AG09319 (cell line): ENCODE data around the gene CDC20B.

ENCODE experiments used
- DNase-seq: peaks from one replicate; pipeline ENCODE4 v3.0.0-alpha.2; 2010; ENCODE audit warnings: low read depth; ENCODE audit errors: extremely low read depth
- TF ChIP-seq, protein P1 (sequence below): IDR thresholded peaks from 2 replicates; pipeline ENCODE4 v1.5.1; 2011; ENCODE audit warnings: low read depth, mild to moderate bottlenecking, inconsistent platforms, low read length, moderate library complexity

The CDC20B gene

DNA sequence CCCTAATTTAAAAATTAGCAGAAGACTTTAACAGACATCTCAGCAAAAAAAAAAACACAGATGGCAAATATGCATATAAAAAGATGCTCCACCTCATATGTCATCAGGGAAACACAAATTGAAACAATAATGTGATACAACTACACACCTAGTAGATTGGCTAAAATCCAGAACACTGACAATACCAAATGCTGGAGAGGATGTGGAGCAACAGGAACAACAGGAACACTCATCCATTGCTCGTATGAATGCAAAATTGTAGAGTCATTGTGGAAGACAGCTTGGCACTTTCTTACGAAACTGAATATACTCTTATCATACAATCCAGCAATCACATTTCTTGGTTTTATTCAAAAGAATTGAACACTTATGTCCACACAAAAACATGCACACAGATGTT lies 32.0 kb upstream of the CDC20B start:
- TF ChIP-seq, protein P1, sequence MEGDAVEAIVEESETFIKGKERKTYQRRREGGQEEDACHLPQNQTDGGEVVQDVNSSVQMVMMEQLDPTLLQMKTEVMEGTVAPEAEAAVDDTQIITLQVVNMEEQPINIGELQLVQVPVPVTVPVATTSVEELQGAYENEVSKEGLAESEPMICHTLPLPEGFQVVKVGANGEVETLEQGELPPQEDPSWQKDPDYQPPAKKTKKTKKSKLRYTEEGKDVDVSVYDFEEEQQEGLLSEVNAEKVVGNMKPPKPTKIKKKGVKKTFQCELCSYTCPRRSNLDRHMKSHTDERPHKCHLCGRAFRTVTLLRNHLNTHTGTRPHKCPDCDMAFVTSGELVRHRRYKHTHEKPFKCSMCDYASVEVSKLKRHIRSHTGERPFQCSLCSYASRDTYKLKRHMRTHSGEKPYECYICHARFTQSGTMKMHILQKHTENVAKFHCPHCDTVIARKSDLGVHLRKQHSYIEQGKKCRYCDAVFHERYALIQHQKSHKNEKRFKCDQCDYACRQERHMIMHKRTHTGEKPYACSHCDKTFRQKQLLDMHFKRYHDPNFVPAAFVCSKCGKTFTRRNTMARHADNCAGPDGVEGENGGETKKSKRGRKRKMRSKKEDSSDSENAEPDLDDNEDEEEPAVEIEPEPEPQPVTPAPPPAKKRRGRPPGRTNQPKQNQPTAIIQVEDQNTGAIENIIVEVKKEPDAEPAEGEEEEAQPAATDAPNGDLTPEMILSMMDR: no peak

DNA sequence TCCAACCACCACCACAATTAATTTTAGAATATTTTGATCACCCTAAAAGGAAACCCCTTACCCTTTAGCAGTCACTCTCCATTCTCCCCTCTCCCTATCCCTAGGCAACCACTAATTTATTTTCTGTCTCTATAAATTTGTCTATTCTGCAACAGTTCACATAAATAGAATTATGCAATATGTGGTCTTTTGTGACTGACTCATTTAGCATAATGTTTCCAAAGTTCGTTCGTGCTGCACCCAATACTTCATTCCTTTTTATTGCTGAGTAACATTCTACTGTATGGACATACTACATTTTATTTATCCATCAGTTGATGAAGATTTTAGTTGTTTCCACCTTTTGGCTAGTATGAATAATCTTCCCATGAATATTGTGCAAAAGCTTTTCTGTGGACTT lies 18.2 kb upstream of the CDC20B start:
- TF ChIP-seq, protein P1: no peak
- DNase-seq: no peak

More for the DNA sequence above, 32.0 kb upstream of the CDC20B start:
- DNase-seq: no peak

DNA sequence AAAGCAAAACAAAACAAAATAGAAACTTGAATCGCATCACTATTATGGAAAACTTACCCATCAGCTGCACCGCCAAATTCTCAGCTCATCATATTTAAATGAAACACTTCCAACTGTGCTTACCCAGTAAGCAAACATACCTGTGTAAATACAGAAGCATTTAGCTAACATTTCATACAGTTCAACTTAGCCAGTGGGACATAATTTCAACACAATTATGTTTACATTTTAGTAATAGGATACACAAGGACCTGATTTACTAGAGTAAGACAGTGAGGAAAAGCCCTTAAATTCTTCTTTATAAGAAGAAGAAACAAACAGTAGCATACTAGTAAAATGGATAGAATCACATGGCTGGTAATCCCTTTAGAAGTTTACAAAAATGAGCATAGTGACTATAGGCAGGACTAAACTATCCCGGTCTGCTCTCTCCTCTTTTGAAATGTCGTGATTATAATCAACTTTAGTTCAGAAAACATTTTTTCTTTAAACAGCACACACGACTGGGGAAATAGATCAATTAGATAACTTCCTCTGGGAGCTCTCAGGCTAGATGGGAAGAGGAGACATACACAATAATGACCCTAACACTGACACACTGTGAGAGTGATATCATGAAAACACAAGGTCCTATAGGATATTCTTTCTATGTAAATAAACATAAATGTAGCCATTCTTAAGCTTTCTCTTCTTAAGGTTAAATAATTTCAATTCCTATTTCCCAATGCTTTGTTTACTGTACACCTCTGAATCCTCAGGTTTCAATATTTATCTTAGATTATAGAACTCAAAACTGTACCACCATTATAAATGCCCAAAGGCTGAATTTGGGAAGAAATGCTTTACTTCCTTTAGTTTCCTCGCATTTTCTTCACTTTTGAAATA lies 15.9 kb upstream of the CDC20B start:
- TF ChIP-seq, protein P1: no peak
- DNase-seq: no peak

DNA sequence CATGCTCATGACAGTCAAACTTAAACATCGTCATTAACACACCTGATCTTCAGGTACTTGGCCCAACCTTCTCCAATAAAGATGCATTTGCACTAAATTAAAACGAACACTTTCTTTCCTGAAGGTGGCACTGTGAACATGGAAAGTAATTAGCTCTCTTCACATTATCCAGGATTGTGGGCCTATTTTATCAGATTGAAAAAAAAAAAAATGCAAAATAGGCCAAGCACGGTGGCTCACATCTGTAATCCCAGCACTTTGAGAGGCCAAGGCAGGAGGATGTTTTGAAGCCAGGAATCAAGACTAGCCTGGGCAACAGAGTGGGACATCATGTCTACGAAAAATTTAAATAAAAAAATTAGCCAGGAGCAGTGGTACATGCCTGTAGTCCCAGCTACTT lies 14.4 kb upstream of the CDC20B start:
- no peak for DNase-seq
- TF ChIP-seq, protein P1: no peak

DNA sequence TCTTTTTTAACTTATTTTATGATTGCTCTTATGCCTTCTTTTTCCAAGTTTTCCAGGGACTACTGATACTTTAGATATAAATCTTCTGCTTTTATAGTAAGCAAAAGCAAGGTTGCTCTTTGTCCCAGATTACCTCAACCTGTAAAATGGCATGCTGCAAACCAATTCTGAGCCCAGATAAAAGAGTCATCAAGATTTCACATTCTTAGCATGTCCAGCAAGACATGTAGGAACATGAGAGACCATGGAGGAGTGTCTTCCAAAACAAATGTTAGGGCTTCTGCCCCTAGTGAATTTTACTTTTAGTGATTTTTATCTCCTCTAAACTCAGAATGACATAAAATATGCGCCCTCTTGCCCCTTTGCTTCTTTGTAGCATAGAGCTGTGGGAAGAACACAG lies 7.0 kb upstream of the CDC20B start:
- TF ChIP-seq, protein P1: no peak
- no peak for DNase-seq

DNA sequence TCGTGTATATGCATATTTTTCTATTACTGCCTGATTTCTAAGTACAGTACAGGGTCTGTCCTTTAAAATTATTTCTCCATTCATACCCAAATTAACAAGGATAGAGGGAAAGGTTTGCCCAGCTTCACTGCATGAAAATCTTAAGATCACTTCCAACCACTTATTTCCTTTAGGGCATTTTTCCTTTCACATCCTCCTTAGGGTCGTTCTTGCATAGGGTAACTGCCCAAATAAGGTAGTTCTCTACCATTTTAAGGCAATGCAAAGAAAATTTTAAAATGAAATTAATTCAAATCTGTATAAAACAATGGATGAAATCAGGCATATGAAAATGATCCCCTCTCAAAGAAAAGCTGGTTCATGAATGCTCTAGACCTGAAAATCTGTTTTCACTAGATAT lies 4.1 kb upstream of the CDC20B start:
- DNase-seq: no peak
- TF ChIP-seq, protein P1: no peak

DNA sequence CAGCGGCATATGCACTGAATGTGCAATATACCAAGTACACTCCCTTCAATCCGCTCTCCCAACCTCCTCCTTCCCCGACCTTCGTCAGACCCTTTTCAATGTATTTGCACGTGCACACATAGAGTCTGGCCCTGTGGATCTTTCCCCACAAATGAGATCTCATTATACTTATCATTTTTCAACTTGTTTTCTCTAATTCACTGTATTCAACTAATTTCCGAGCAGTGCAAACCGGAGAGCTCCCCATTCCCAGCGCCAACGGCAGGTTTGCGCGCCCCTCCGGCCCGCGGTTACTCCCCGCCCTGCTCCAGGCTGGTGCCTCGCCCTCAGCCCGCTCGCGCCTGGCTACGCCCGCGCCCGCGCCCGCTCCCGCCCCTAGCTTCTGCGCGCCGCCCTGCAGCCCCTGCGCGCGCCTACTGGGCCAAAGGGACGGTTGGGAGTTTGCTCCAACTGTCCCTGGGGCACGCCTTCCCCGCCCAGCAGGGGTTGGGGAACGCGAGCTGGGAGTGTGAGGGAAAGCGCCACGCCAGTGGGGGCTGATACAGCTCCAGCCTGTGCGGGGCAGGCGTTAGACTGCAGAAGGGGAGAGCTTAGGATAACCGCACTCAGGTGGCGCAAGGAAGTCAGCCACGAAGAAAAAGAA lies 3.3 kb upstream of the CDC20B start:
- DNase-seq: no peak
- TF ChIP-seq, protein P1: no peak
